ENCODE results near the gene AKIRIN2. TPM values are rescaled to one million over a fixed set of nuclear protein-coding genes. Genes with fewer than 3 reads are reported as not detected.

Gene AKIRIN2
- total and polyA plus RNA-seq, 10 of the 15 experiments (the other 5 are each of a cell fraction or from before 2014, with no cell fraction given), result 12.7 to 82.2 (median 42.6) TPM

DNA sequence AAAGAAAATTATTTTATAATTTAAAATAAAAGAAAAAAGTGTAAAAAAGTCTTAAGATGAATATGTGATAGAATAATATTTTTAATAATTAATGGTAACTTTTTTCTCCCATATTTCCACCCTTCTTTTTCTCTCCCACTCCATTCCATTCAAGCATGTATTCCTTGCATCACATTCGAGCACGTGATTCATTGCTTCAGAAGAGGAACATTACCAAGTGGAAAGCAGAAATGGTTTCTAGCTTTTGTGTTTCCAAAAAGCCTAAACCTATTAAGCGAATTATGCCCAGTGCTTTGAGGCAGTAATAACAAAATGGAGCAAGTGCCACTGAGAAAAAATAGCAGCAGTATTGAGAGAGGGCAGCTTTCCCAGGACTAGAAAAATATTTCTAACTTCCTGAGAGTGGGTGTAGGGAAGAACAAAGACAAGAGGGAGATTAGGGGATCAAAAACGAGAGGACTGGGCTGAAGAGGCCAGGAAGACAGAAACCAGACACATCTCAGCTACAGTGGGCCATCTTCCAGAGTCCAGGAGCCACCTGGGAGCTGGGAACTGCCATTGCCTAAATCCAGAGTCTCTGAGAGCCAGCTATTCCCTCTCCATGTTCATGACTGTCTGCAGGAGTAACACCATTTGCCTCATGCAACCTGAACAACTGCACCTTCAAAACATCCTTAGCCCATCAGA is 15.0 kb upstream of the AKIRIN2 start:
- no peak overlapping the region for H2AFZ ChIP-seq (ENCODE audit: control insufficient read depth, low read depth, low read length)
- no peak for FAIRE-seq
- ATAC-seq, result no peak
- no peaks in the 10 kb centered on the region for H4K20me1 ChIP-seq (ENCODE audit: control insufficient read depth, insufficient read depth)
- no peaks in the 10 kb centered on the region for H3K9me3 ChIP-seq (replicated peaks; ENCODE audit: control insufficient read depth, insufficient read depth, low read length)
- TF ChIP-seq SMAD1 (IDR thresholded peaks at IDR 0.05; ENCODE audit: low read depth, partially characterized antibody), result no peak
- TF ChIP-seq, protein P1, sequence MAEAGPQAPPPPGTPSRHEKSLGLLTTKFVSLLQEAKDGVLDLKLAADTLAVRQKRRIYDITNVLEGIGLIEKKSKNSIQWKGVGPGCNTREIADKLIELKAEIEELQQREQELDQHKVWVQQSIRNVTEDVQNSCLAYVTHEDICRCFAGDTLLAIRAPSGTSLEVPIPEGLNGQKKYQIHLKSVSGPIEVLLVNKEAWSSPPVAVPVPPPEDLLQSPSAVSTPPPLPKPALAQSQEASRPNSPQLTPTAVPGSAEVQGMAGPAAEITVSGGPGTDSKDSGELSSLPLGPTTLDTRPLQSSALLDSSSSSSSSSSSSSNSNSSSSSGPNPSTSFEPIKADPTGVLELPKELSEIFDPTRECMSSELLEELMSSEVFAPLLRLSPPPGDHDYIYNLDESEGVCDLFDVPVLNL (IDR thresholded peaks at IDR 0.05; ENCODE audit: low read depth, low read length), result no peak
- TF ChIP-seq MEF2B (IDR thresholded peaks at IDR 0.05; ENCODE audit: partially characterized antibody, poor library complexity, severe bottlenecking), result no peak
- no peak for TF ChIP-seq IRF4 (IDR thresholded peaks at IDR 0.05; ENCODE audit: low read depth, low read length)
- no peak for TF ChIP-seq KLF5 (IDR thresholded peaks at IDR 0.05; ENCODE audit: partially characterized antibody)
- no peak for TF ChIP-seq MYC (IDR thresholded peaks at IDR 0.05; ENCODE audit: insufficient read depth, insufficient read length, insufficient replicate concordance, low read length, severe bottlenecking)
- TF ChIP-seq, protein P2, sequence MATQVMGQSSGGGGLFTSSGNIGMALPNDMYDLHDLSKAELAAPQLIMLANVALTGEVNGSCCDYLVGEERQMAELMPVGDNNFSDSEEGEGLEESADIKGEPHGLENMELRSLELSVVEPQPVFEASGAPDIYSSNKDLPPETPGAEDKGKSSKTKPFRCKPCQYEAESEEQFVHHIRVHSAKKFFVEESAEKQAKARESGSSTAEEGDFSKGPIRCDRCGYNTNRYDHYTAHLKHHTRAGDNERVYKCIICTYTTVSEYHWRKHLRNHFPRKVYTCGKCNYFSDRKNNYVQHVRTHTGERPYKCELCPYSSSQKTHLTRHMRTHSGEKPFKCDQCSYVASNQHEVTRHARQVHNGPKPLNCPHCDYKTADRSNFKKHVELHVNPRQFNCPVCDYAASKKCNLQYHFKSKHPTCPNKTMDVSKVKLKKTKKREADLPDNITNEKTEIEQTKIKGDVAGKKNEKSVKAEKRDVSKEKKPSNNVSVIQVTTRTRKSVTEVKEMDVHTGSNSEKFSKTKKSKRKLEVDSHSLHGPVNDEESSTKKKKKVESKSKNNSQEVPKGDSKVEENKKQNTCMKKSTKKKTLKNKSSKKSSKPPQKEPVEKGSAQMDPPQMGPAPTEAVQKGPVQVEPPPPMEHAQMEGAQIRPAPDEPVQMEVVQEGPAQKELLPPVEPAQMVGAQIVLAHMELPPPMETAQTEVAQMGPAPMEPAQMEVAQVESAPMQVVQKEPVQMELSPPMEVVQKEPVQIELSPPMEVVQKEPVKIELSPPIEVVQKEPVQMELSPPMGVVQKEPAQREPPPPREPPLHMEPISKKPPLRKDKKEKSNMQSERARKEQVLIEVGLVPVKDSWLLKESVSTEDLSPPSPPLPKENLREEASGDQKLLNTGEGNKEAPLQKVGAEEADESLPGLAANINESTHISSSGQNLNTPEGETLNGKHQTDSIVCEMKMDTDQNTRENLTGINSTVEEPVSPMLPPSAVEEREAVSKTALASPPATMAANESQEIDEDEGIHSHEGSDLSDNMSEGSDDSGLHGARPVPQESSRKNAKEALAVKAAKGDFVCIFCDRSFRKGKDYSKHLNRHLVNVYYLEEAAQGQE (IDR thresholded peaks at IDR 0.05; ENCODE audit: low read depth, low read length), result no peak
- TF ChIP-seq ZNF384 (IDR thresholded peaks at IDR 0.05; ENCODE audit: borderline replicate concordance, low read depth, low read length), result no peak
- TF ChIP-seq FOXM1 (IDR thresholded peaks at IDR 0.05; ENCODE audit: low read depth, low read length), result no peak
- TF ChIP-seq, protein P3, sequence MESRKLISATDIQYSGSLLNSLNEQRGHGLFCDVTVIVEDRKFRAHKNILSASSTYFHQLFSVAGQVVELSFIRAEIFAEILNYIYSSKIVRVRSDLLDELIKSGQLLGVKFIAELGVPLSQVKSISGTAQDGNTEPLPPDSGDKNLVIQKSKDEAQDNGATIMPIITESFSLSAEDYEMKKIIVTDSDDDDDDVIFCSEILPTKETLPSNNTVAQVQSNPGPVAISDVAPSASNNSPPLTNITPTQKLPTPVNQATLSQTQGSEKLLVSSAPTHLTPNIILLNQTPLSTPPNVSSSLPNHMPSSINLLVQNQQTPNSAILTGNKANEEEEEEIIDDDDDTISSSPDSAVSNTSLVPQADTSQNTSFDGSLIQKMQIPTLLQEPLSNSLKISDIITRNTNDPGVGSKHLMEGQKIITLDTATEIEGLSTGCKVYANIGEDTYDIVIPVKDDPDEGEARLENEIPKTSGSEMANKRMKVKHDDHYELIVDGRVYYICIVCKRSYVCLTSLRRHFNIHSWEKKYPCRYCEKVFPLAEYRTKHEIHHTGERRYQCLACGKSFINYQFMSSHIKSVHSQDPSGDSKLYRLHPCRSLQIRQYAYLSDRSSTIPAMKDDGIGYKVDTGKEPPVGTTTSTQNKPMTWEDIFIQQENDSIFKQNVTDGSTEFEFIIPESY (IDR thresholded peaks at IDR 0.05), result no peak
- TF ChIP-seq CBX3 (IDR thresholded peaks at IDR 0.05; ENCODE audit: borderline replicate concordance, low read depth), result no peak
- TF ChIP-seq RCOR1 (conservative IDR thresholded peaks at IDR 0.05; ENCODE audit: low read depth, low read length), result no peak
- no peak for TF ChIP-seq HDAC2 (IDR thresholded peaks at IDR 0.05)
- no peak for TF ChIP-seq STAT3 (IDR thresholded peaks at IDR 0.05; ENCODE audit: low read depth, low read length)
- no peak for TF ChIP-seq BACH1 (IDR thresholded peaks at IDR 0.05; ENCODE audit: borderline replicate concordance)
- ChIA-PET SMC1A (ENCODE audit: uncharacterized antibody, unreplicated experiment) (interaction anchor here (0.7 to 1.9 kb wide), 6 partner anchors 11 to 98 kb away, joined by 3 to 8 read pairs (median 4); no protein-coding TSS in a partner anchor), CTCF (interaction anchor here (0.6 to 2.2 kb wide), 5 partner anchors 12 to 1205 kb away, joined by 3 to 13 read pairs (median 3); no protein-coding TSS in a partner anchor), POLR2A (interaction anchor here (0.6 to 1.6 kb wide), 4 partner anchors 12 to 191 kb away, joined by 4 to 6 read pairs (median 5); partner anchors contain the start of gene AKIRIN2), RAD21 (ENCODE audit: unreplicated experiment) (interaction anchor here (1.1 to 2.3 kb wide), 2 partner anchors 40 to 85 kb away, joined by 3 to 7 read pairs; no protein-coding TSS in a partner anchor)
- H3K36me3 ChIP-seq (ENCODE audit: control insufficient read depth in 2 of 2, insufficient read depth in 2 of 2, low read length in 1 of 2), result no peaks in the 10 kb centered on the region
- no peak overlapping the region for H3K4me3 ChIP-seq
- no peak overlapping the region for H3K4me2 ChIP-seq (ENCODE audit: control insufficient read depth, insufficient read depth)
- in situ Hi-C loops (cut with MboI) (no loop called here), intact Hi-C loops (cut with micrococcal nuclease; ENCODE audit: unreplicated experiment) (no loop called here)
- DNase-seq (ENCODE audit: low read depth, low spot score), result no peak
- no peak overlapping the region for H3K27ac ChIP-seq (ENCODE audit: control insufficient read depth, insufficient read depth)
- no peaks in the 10 kb centered on the region for H3K79me2 ChIP-seq (ENCODE audit: control insufficient read depth, insufficient read depth, low read length)
- H3K4me1 ChIP-seq (ENCODE audit: control insufficient read depth, insufficient read depth, low read length), result peaks cover 5% of the 10 kb centered on the region
- no TSS peak for BruUV-seq (replicated peaks)
- no peaks in the 10 kb centered on the region for H3K27me3 ChIP-seq (replicated peaks in 1 of 2; ENCODE audit: control insufficient read depth in 2 of 2, insufficient read depth in 2 of 2, low read length in 1 of 2)
- 98% methylated on average over 4 of the region's 4 CpGs for WGBS (ENCODE audit: insufficient coverage, insufficient replicate concordance, low lambda C conversion rate, missing lambda C conversion rate)
- H3K9ac ChIP-seq (ENCODE audit: control insufficient read depth, insufficient read depth, low read length), result no peak overlapping the region

Data from GM12878 (cell line).